Stimulated activated CD4-positive, alpha-beta T cell treated with anti-CD3 and anti-CD28 coated beads, Interleukin-1b, Interleukin-23, amount 100 ng/mL, for 4 hours (primary cell): ENCODE results near the gene POLR2E.
"Not testable (repeated sequence)": the region's sequence is repeated elsewhere in the genome, so short reads cannot be mapped to it uniquely, and the experiment has no call there.

Experiments
- DNase-seq, 2 donors: peaks; one replicate each; pipeline ENCODE4 v3.0.0-alpha.2; 2020; ENCODE audit warnings: low read depth in 2 of 2

POLR2E gene

DNA sequence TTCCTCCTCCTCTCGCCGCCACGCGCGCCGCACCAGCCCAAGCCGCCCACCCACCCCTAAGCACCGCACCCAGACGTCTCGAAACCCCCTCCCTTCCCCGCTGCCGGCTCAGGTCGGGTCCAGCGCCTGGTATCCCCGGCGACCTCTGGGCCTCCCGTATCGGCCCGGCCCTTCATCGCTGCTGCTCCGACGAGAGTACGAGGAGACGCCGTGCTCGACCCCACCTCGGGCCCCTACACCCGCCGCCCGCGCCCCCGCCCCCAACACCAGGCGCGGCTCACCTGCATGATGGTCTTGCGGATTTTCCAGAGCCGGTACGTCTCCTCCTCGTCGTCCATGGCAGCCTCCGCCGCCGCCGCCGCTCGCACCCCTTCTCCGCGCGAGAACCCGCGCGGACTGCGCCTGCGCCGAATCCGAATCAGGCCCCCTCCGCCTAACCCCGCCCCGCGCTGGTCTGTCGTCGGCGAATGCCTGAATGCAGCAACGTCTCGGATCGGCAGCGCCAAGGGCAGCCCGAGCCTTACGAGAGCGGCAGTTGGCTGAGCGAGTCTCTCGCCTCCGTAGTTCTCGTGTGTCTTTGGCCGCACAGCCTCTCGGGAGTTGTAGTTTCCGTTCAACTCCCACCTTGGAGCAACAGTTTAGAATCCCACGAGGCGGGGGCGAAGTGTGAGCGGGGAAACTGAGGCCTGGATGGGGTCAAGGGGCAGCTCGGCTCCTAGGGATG is at the start of gene POLR2E:
Gene POLR2E (minus strand): TSS at position 398 of the 724 bp plus-strand sequence. CDS start 60 bp downstream, at position 338.
- DNase-seq = peak; percentile 98 to 99

DNA sequence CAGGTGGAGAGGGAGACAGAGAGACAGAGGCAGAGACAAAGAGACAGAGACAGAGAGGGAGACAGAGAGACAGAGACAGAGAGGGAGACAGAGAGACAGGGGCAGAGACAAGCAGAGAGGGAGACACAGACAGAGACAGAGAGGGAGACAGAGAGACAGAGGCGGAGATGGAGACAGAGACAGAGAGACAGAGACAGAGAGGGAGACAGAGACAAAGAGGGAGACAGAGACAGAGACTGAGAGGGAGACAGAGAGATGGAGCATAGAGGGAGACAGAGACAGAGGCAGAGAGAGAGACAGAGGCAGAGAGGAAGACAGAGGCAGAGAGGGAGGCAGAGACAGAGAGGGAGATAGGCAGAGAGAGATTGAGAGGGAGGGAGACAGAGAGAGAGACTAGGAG is 49.6 kb upstream of the POLR2E start:
- no peak for DNase-seq

DNA sequence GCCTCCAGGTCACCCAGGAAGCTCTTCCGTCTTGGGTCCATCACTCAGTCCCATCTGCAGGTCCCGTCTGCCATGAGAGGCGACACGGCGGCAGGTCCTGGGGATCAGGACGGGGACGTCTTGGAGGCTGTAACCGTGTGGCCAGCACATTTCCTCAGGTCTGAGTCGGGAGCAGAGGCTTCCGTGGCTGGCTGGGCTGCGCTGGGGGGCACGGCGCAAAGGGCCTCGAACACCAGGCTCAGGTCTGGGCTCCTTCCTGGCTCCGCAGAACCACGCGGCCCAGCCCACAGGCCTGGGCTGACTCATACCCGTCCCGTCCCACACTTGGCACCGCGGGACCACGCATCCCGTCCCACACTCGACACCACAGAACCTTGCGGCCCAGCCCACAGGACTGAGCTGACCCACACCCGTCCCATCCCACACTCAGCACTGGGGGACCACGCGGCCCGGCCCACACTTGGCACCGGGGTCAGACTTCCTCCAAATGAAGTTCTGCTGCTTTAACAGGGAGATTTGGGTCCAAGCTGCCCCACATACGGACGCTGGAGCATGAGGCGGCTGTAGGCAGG is 48.7 kb upstream of the POLR2E start:
- no peak for DNase-seq

DNA sequence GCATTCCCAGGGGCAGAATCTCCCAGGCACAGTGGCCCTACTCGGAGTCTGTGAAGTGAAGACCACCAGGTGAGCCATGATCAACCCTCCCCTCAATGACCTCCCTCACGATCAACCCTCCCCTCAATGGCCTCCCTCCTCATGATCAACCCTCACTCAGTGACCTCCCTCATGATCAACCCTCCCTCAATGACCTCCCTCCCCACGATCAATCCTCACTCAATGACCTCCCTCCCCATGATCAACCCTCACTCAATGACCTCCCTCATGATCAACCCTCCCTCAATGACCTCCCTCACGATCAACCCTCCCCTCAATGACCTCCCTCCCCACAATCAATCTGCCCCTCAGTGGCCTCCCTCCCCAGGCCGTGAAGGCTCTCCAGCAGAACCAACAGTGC is 46.8 kb upstream of the POLR2E start:
- no peak for DNase-seq

DNA sequence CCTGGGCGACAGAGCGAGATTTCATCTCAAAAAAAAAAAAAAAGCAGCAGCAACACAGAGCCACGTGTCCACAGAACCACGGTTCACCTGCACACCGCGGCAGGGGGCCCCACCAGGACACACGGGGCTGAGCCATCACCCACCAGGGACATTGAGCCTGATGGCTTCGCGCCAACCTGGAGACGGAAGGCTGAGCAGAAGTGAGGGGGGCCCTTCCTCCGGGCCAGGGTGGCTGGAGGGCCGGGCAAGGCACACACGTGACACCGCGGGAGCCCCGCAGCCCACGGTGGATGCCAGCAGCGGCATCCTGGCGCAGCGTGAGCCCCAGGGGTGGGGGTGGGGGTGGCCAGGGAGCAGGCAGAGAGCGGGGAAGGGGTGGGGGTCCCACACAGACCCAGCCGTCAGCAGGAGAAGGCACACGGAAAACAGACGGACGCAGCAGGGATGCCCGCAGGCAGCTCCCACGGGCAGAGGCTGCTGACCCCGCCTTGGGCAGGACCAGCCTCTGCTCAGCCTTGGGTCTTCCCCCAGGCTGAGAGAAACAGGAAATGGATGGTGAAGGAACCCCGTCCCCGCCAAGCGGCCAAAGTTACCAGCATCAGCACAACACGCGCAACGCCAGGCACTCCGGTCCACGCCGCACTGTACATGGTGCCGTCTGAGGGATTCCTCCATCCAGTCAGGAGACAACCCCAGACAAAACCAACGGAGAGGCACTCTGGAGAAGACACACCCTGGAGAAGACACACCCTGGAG is 45.3 kb upstream of the POLR2E start:
- no peak for DNase-seq

DNA sequence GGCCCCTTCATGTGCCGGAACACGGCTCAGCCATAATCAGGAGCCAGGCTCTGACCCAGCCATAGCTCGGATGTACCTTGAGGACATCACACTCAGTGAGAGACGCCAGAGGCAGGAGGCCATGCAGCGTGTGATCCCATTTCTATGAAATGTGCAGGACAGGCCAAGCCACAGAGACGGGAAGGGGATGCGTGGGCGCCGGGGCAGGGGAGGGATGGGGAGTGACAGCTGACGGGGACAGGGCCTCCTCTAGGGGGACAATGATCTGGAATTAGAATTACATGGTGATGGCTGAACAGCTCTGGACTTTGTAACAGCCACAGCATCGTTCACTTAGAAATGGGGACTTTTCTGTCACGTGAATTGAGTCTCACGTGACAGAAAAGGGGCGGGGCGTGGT is 44.0 kb upstream of the POLR2E start:
- DNase-seq = no peak

DNA sequence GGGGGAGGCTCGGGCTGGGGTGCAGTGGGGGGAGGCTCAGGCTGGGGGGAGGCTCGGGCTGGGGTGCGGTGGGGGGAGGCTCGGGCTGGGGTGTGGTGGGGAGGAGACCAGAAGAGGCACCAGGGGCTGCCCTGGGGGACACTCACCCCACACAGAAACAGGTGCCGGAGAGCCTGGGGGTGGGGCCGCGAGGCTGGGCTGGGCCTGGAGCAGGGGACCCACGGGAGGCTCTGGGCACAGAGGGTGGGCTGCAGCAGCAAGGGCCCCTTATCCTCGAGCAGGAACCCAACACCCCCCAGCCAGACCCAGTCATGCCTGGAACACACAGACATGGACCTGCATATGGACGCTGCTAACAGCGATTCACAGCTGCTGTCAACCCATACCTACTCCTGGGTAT is 42.9 kb upstream of the POLR2E start:
- DNase-seq = no peak

DNA sequence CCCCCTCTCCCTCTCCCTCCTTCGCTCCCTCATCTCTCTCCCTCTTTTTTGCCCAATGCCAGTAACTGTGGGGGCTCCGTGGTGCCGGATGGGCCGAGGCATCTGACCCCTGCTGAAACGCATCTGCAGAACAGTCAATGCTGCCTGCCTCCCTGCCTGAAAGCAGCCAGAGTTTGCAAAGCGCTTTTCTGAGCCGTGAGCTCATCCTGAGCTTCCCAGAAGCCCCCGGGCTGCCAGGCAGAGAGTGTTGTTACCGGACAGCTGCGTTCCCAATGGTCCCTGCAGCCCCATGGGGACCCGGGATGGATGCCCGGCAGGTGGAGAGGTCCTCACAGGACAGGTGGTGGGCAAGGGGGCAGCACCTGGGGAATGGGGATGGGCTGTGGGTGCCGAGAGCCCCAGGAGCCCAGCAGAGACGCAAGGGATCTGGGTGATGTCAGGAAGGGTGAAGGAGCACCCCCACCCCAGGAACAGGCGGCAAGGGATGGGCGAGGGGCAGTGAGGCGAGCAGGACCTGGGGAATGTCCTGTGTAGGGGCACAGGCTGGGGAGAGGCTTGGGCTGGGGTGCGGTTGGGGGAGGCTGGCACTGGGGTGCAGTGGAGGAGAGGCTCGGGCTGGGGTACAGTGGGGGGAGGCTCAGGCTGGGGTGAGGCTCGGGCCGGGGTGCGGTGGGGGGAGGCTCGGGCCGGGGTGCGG is 41.6 kb upstream of the POLR2E start:
- DNase-seq = no peak

DNA sequence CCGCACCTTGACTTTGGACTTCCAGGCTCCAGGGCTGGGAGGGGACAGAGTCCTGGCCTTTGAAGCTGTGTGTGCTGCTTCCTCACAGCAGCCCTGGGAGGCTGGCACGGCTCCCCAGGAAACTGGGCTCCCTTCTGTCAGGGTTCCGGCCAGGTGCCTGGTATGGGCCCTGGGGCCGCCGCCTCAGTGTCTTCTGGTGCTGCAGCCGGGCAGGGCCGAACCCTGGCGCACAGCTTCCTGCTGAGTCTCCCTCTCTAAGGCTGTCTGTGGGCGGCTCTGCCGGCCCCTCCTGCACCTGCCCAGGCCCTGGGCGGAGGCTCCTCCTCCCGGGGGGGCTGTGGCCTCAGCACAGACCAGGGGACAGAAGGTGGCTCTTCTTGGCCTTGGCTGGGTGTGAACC is 41.0 kb upstream of the POLR2E start:
- DNase-seq = no peak

DNA sequence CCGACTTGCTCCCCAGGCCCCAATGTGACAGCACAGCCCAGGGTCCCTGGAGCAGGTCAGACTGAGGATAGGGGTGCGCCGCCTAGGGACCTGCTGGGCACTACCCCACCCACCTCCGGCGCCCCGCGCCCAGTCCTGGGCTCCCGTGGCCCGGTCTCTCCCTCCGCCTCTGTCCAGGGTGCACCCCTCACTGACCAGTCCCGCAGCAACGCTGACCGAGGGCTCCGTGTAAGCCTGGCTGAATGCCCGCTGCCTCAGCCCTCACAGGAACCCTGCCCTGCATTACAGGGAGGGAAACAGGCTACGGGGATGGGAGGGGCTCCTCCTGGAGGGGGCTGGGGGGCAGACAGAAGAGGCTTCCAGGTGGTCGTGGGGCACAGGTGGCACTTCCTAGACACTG is 40.3 kb upstream of the POLR2E start:
- DNase-seq = no peak

DNA sequence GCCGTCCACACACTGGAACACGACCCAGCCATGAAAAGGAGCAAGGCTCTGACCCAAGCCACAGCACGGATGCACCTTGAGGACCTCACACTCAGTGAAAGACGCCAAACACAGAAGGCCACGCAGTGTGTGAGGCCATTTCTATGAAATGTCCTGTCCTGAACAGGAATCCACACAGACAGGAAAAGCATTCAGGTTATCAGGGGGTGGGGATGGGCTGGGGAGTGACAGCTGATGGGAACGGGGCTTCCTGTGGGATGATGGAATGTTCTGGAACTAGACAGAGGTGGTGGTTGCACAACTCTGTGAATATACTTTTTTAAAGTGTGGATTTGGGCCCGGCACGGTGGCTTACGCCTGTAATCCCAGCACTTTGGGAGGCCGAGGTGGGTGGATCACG is 39.3 kb upstream of the POLR2E start:
- no peak for DNase-seq

DNA sequence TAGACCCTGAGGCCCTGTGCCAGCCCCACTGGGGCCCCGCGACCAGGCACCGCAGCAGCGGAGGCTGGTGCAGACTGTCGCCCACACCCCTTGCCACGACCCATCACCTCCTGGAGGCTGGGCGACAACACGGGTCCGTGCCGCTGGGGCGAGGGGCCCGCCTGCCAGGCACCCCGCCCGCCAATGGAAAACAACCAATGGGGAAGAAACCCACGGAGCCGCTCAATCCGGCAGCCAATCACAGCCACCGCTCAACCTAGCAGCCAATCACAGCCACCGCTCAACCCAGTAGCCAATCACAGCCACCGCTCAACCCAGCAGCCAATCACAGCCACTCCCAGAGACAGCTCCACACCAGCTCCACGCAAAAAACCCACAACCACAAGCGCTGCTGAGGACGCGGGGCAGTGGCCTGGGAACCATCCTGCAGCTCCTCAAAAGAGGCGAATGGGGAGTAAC is 38.3 kb upstream of the POLR2E start:
- peak; percentile 52 to 74 for DNase-seq

DNA sequence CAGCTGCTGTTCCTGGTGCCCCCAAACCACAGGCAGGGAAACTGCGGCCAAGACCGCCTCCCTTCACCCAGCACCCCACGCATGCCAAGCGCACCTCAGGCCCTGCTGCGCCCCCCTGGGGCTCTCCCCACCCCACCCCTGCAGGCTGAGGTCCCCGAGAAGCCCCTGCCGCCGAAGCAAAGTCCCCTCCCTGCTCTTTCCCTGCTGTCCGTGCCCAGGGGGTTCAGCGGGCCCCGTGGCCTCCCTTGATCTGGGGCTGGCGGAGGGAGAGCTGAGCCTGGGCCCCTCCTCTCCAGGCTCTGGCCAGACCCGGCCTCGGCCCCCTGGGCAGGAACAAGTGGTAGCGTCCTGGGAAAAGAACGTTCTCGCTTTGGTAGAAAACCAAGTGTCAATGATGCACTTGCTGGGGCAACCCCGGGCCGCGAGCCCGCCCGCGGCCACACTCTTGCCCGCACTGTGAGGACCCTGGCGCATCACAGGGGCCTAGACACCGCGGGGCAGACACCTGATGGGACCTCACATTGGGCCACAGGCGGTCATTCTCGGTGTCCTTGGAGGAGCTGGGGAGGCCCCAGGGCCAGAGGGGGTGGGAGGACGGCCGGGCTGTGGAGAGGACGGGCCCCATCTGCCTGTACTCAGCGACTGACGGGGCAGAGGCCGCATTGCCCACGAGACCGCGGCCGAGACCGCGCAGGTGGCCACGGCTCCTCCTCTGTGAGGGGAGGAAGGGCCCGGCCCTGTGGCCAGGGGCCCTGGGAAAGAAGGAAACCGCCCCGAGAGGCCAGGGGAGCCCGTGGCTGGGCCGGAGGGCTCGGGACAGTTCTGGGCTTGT is 37.6 kb upstream of the POLR2E start:
- no peak for DNase-seq

DNA sequence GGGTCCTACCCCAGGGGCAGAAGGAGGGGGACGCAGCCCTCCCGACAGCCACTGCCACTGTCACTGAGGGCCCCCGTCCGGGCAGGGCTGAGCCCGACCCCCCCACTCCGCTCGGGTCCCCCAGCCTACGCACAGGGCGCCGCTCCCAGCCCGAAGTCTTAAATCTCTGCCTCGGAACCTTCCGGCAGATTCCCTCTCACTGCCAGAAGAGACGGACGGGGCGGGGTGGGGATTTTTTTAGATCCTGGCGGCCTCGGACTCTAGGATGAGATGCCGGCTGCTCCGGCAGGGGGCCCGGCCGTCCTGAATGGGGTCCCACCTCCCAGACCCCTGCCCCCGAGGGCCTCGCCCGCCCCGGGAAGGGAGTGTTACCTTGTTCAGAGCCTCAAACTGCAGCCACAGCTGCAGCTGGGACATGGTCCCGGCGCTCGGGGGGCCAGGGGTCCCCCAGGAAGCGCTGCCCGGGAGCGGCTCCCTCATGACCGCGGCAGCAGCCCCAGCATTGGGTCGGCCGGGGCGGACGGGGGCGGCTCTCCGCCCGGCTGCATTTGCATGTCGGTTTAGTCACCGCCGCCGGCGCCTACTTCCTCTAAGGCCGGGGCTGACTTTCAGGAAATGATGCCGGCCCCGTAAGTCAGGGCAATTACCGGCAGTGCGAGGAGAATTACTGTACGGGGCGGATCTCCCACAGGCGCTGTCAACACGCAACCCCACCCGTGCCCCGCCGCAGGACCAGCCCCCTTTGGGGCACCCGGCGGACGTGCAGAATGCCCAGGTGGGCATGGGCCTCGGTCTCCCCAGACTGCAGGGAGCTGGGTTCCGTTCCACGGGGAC is 36.8 kb upstream of the POLR2E start:
- peak; percentile 82 to 91 for DNase-seq

DNA sequence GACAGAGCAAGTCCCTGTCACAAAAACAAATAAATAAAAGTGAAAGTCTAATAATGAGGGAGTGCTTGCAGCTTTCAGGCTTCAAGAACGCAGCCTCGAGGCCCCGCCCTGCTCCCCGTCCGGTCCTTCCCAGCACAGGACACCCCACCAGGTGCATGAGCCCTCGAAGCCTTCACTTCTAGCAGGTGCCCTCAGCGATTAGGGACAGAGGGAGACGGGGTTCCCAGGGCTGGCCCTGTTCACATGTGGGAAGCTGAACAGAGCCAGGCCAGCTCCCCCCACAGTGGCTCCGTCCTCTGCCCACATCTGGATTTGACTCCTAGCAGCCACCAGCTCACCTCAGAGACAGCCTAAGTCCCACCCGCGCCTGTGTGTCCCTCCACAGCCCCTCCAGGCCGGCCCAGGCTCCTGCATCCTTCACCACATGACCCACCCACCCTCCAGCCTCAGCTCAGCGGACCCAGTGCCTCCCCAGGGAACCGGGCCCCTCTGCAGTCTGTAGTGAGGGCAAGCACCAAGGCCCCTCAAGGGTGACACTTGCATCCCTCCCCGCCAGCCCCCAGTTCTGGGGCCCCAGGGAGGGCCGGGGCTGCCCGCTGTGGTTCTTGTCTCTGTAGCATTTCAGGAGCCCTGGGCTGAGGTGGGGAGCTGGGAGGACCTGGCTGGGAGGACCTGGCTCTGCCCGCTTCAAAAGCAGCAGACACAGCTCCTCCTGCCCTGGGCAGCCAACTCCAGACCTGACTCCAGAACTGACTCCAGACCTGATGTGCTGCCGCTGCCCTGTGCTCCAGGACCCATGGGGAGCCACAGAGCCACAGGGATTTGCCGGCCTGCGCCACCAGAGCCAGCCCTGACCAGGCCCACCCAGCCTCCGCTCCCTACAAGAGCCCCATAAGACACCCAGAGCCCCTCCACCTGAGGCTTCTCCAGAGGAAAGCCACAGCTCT is 35.9 kb upstream of the POLR2E start:
- peak; percentile 46 to 53 for DNase-seq

DNA sequence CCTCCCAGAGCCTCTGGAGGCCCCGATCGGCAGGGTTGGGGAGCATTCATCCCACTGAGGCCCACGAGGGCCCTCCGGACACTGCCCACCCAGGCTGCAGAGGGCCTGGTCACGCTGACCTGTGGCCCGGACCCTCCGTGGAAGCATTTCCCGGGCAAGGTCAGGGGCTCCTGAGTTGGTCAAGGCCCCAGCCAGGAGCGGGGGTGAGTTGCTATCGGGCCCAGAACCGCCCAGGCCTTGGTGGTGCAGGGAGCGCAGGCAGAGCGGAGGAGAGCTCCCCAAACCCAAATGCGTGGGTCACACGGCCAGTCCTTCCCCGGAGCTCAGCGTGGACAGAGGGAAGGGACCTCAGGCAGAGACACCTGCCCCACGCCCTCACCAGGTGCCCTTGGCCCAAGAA is 34.4 kb upstream of the POLR2E start:
- no peak for DNase-seq

DNA sequence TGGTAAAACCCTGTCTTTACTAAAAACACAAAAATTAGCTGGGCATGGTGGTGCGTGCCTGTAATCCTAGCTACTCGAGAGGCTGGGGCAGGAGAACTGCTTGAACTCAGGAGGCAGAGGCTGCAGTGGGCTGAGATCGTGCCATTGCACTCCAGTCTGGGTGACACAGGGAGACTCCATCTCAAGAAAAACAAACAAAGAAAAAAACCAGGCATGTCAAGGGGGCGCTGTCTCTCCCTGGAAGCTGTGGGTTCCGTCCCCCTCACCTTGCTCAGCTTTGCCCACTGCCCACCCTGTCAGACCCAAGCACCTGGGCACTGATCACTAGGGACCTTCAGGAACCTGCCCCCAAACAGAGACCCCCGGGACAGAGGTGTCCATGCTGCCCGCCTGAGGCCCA is 33.9 kb upstream of the POLR2E start:
- not testable (repeated sequence) for DNase-seq

DNA sequence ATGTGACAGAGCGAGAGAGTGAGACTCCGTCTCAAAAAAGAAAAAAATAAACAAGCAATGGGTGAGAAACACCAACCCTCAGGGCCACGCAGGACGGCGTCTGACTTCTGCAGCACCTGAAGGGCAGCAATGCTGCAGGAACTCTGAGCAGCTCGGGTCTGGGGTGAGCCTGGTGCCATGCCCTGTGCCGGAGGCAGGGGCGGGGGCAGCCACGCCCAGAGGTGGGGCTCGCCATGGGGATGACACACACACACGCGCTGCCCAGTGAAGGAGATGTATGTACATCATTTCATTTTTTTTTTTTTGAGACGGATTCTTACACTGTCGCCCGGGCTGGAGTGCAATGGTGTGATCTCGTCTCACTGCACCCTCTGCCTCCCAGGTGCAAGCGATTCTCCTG is 32.9 kb upstream of the POLR2E start:
- no peak for DNase-seq

DNA sequence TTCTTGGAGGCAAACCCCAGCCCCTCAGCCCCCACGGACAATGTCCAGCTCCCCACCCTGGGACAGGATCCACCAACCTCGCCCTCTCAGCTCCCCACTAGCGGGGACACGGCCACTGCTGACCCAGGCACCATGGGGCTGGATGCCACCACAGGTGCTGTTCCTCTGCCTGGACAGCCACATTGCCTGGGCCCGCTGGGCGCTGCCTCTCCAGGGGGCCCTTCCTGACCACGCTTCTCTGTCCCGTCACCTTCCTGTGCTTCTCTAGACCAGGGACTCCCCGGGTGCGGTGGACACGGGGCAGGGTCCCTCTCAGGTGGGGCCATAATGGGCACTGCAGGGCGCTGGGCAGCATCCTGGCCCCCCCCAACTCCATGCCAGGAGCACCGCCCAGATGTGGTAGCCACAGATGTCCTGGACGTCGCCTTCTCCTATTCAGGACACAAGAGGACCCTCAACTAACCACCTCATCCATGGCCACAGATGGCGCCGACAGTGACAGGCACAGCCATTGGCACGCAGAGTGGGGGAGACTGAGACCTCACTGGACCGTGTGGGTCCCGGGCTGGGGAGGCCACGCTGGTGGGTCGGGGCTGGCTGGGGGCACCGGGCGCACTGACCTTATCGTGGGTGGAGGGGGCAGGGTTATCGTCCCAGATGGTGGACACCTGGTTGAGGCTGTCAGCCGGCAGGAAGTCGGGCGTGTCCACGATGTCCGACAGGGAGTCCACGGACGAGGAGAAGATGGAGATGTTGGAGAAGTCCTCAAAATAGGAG is 32.0 kb upstream of the POLR2E start:
- DNase-seq = no peak
